ENCODE data around the gene CYSRT1.
A peak's percentile ranks its signal among the peaks of the same experiment; 100 is the strongest.

CYSRT1 gene

GRCh38 chr9:137224830-137225694 lies at the start of gene CYSRT1:
TSS of gene CYSRT1 (plus strand) at chr9:137225174. CDS start at chr9:137225622, 448 bp downstream.
- peak within 1 kb of the TSS; percentile 64 for H3K4me3 ChIP-seq (ENCODE audit: low read depth, low read length)
- no peak for DNase-seq (ENCODE audit: low read depth, low spot score)
- TF ChIP-seq CTCF (IDR thresholded peaks at IDR 0.05; ENCODE audit: low read depth, low read length) = no peak
- in situ Hi-C loops (cut with HindIII; ENCODE audit: low sequenced_read_pairs) = no loop called here

- H3K4me3 ChIP-seq (ENCODE audit: low read depth, low read length) = no peak overlapping the region
- no peak for DNase-seq (ENCODE audit: low read depth, low spot score)
- peak; percentile 36 for TF ChIP-seq CTCF (IDR thresholded peaks at IDR 0.05; ENCODE audit: low read depth, low read length)
- in situ Hi-C loops (cut with HindIII; ENCODE audit: low sequenced_read_pairs) = no loop called here
Observed at GRCh38 chr9:137175345-137175961, 49.5 kb upstream of the CYSRT1 start.

GRCh38 chr9:137176302-137177182 lies 48.4 kb upstream of the CYSRT1 start:
- in situ Hi-C loops (cut with HindIII; ENCODE audit: low sequenced_read_pairs) = no loop called here
- peak; percentile 18 for DNase-seq (ENCODE audit: low read depth, low spot score)
- H3K4me3 ChIP-seq (ENCODE audit: low read depth, low read length) = no peak overlapping the region
- TF ChIP-seq CTCF (IDR thresholded peaks at IDR 0.05; ENCODE audit: low read depth, low read length) = peak; percentile 75

- in situ Hi-C loops (cut with HindIII; ENCODE audit: low sequenced_read_pairs) = no loop called here
- no peak overlapping the region for H3K4me3 ChIP-seq (ENCODE audit: low read depth, low read length)
- DNase-seq (ENCODE audit: low read depth, low spot score) = no peak
- TF ChIP-seq CTCF (IDR thresholded peaks at IDR 0.05; ENCODE audit: low read depth, low read length) = no peak
Observed at GRCh38 chr9:137178201-137178938, 46.6 kb upstream of the CYSRT1 start.

- DNase-seq (ENCODE audit: low read depth, low spot score) = no peak
- TF ChIP-seq CTCF (IDR thresholded peaks at IDR 0.05; ENCODE audit: low read depth, low read length) = no peak
- in situ Hi-C loops (cut with HindIII; ENCODE audit: low sequenced_read_pairs) = no loop called here
- H3K4me3 ChIP-seq (ENCODE audit: low read depth, low read length) = no peak overlapping the region
Observed at GRCh38 chr9:137178939-137179630, 45.9 kb upstream of the CYSRT1 start.
